GM06990 (cell line): ENCODE data around the gene NADK.

Experiments used
- DNase-seq: peaks from one replicate; pipeline ENCODE4 v3.0.0-alpha.2; 2011; ENCODE audit not compliant: insufficient read length; ENCODE audit errors: extremely low read depth
- H3K27me3 ChIP-seq: replicated peaks from 2 replicates; pipeline ENCODE4 v1.6.0; 2011; ENCODE audit warnings: low read length; ENCODE audit not compliant: control insufficient read depth, insufficient read depth
- H3K36me3 ChIP-seq: 2 replicates; pipeline ENCODE4 v1.5.1; 2011; ENCODE audit warnings: low read length; ENCODE audit not compliant: control insufficient read depth, insufficient read depth
- H3K4me3 ChIP-seq: replicated peaks from 2 replicates; pipeline ENCODE4 v1.5.1; 2011; ENCODE audit warnings: low read depth, mild to moderate bottlenecking, control low read depth, low read length
- CTCF ChIP-seq: IDR thresholded peaks from 2 replicates; pipeline ENCODE4 v1.5.1; 2011; ENCODE audit warnings: low read length, control low read depth, mild to moderate bottlenecking, inconsistent platforms; ENCODE audit not compliant: insufficient read depth, poor library complexity, severe bottlenecking

Gene NADK

GRCh38 chr1:1779320-1779675, 1.0 kb upstream of the NADK start:
- no peak for DNase-seq
- Histone ChIP-seq H3K4me3 (peak overlapping the region; percentile 92), H3K36me3 (no peaks in the 10 kb centered on the region; the same call in 1 of the 2 replicates), H3K27me3 (no peaks in the 10 kb centered on the region)
- no peak for TF ChIP-seq CTCF

GRCh38 chr1:1778663-1779319, 521 bp upstream of the NADK start:
- peak overlapping the region; percentile 92 for H3K4me3 ChIP-seq

GRCh38 chr1:1777583-1777899, 729 bp downstream of the NADK start:
- H3K27me3 ChIP-seq = no peaks in the 10 kb centered on the region
- no peaks in the 10 kb centered on the region; the same call in 1 of the 2 replicates for H3K36me3 ChIP-seq
- DNase-seq = no peak
- no peak for TF ChIP-seq CTCF
- H3K4me3 ChIP-seq = peak overlapping the region; percentile 92

More at GRCh38 chr1:1778663-1779319, 521 bp upstream of the NADK start:
- peak; percentile 99 for DNase-seq
- Histone ChIP-seq H3K27me3 (no peaks in the 10 kb centered on the region), H3K36me3 (no peaks in the 10 kb centered on the region; the same call in 1 of the 2 replicates)
- peak; percentile 52 for TF ChIP-seq CTCF

GRCh38 chr1:1776672-1777582, 1.3 kb downstream of the NADK start:
- TF ChIP-seq CTCF = no peak
- Histone ChIP-seq H3K27me3 (no peaks in the 10 kb centered on the region), H3K4me3 (peak overlapping the region; percentile 92), H3K36me3 (peaks cover 2% of the 10 kb centered on the region)
- DNase-seq = no peak

GRCh38 chr1:1775327-1776226, 2.7 kb downstream of the NADK start:
- H3K4me3 ChIP-seq = peak overlapping the region; percentile 1
- H3K36me3 ChIP-seq = peaks cover 4% of the 10 kb centered on the region
- no peak for DNase-seq
- TF ChIP-seq CTCF = no peak
- no peaks in the 10 kb centered on the region for H3K27me3 ChIP-seq
